K562 (cell line): ENCODE measurements around the gene CARM1. TPM values are rescaled to one million over a fixed set of nuclear protein-coding genes. Genes with fewer than 3 reads are reported as not detected.
A peak's percentile ranks its signal among the peaks of the same experiment; 100 is the strongest.
"Not testable (repeated sequence)": the region's sequence is repeated elsewhere in the genome, so short reads cannot be mapped to it uniquely, and the experiment has no call there.

ENCODE experiments used
- ATAC-seq: fragments of 200-7000 bp; cut with Tn5 transposase; 3 replicates; pipeline ENCODE4 v1.9.1; 2020; ENCODE audit warnings: moderate library complexity
- BruUV-seq: library from RNA; stranded (reverse); fragments of 400-500 nt; replicated peaks from 2 replicates; lab custom pipeline; 2021; lab: Mats Ljungman, UMichigan
- CTCF ChIA-PET: fragments of 300-600 bp; formaldehyde crosslinking; extraction: SDS; loops from one replicate; lab custom pipeline; 2021; ENCODE audit warnings: low intra/inter-chr PET ratio; lab: Yijun Ruan, JAX
- POLR2A ChIA-PET: fragments of 300-600, 350-650 bp; sonication (Branson Sonifier 250); formaldehyde crosslinking; extraction: SDS; loops from one replicate; lab custom pipeline; 2021; ENCODE audit warnings: antibody characterized with exemption, inconsistent platforms; lab: Yijun Ruan, JAX
- DNase-seq, 4 experiments: peaks; one replicate each; pipeline versions ENCODE4 v3.0.0 to v3.0.0-alpha.2; 2011 to 2018; ENCODE audit warnings: low spot score in 3 of 4, mixed read lengths in 3 of 4; ENCODE audit errors: extremely low read depth in 1 of 4
- FAIRE-seq: peaks from 2 replicates; lab custom pipeline; 2011; peaks lifted over from hg19 to GRCh38; lab: Jason Lieb, UNC
- H2AFZ ChIP-seq: 2 replicates; pipeline ENCODE4 v1.6.0; 2011; ENCODE audit warnings: low read depth, low read length, control low read depth, inconsistent platforms
- H3K27ac ChIP-seq: fragments of 200-600 bp; 3 replicates; pipeline ENCODE4 v1.8.0; 2011; ENCODE audit warnings: low read depth, mild to moderate bottlenecking, control low read depth, inconsistent platforms, low read length, moderate library complexity, mixed read lengths; ENCODE audit errors: extremely low read depth
- H3K27me3 ChIP-seq, 2 experiments: fragments of 300-600 bp in 1 of 2; 2 replicates in 1 of 2; 3 replicates in 1 of 2; pipeline versions ENCODE4 v1.6.0 to v1.8.0; 2011; ENCODE audit warnings: inconsistent platforms in 2 of 2, low read length in 2 of 2, mild to moderate bottlenecking in 1 of 2, mixed read lengths in 1 of 2, moderate library complexity in 1 of 2; ENCODE audit not compliant: control insufficient read depth in 2 of 2, insufficient read depth in 2 of 2
- H3K36me3 ChIP-seq: fragments of 300-600 bp; 3 replicates; pipeline ENCODE4 v1.8.0; 2011; ENCODE audit warnings: mild to moderate bottlenecking, low read length, inconsistent platforms; ENCODE audit not compliant: control insufficient read depth, insufficient read depth
- H3K4me1 ChIP-seq, 2 experiments: fragments of 200-600 bp in 1 of 2; replicated peaks in 1 of 2; 2 replicates in 1 of 2; 3 replicates in 1 of 2; pipeline versions ENCODE4 v1.5.1 to v1.8.0; 2011; ENCODE audit warnings: inconsistent platforms in 2 of 2, low read length in 2 of 2, mild to moderate bottlenecking in 1 of 2, mixed read lengths in 1 of 2, moderate library complexity in 1 of 2; ENCODE audit not compliant: control insufficient read depth in 2 of 2, insufficient read depth in 2 of 2
- H3K4me2 ChIP-seq: 2 replicates; pipeline ENCODE4 v1.6.1; 2011; ENCODE audit warnings: low read length, control low read depth, inconsistent platforms, mixed read lengths; ENCODE audit not compliant: insufficient read depth
- H3K4me3 ChIP-seq: fragments of 200-600 bp; sonication (generic), shearing (Covaris generic); 2 replicates; pipeline ENCODE4 v1.5.1; 2016; ENCODE audit warnings: control low read depth, inconsistent platforms
- H3K79me2 ChIP-seq: fragments of 200-600 bp; 3 replicates; pipeline ENCODE4 v1.8.0; 2011; ENCODE audit warnings: low read length, inconsistent platforms; ENCODE audit not compliant: control insufficient read depth, insufficient read depth
- H3K9ac ChIP-seq, 2 experiments: 2 replicates each; pipeline versions ENCODE4 v1.6.0 to v1.6.1; 2011; ENCODE audit warnings: low read depth in 2 of 2, low read length in 2 of 2, control low read depth in 1 of 2, inconsistent platforms in 1 of 2, mild to moderate bottlenecking in 1 of 2, mixed read lengths in 1 of 2; ENCODE audit not compliant: insufficient read depth in 1 of 2
- H3K9me1 ChIP-seq: one replicate; pipeline ENCODE4 v1.6.0; 2011; ENCODE audit warnings: inconsistent platforms, mild to moderate bottlenecking, low read length, moderate library complexity; ENCODE audit not compliant: control insufficient read depth, insufficient read depth
- H3K9me3 ChIP-seq: replicated peaks from 2 replicates; pipeline ENCODE4 v1.5.1; 2011; ENCODE audit warnings: low read depth, low read length, inconsistent platforms; ENCODE audit not compliant: control insufficient read depth, insufficient read depth
- H4K20me1 ChIP-seq: replicated peaks from 2 replicates; pipeline ENCODE4 v1.6.1; 2011; ENCODE audit warnings: low read length, inconsistent platforms, mixed read lengths; ENCODE audit not compliant: control insufficient read depth, insufficient read depth
- BCOR ChIP-seq: fragments of 450-650 bp; IDR thresholded peaks from 2 replicates; pipeline ENCODE4 v1.6.1; 2016
- PML ChIP-seq: IDR thresholded peaks from 2 replicates; pipeline ENCODE4 v1.6.1; 2012; ENCODE audit warnings: low read length, inconsistent platforms
- WGBS: fragments of 100-300 bp; shearing (Covaris generic); methylation state at CpG from one replicate; pipeline ENCODE4 v1.1.6; 2016; ENCODE audit warnings: low coverage, mixed read lengths; ENCODE audit not compliant: insufficient coverage; ENCODE audit errors: missing lambda C conversion rate; 5-methylcytosine and 5-hydroxymethylcytosine counted together
- in situ Hi-C: fragments of 300-500 bp; cut with MboI; formaldehyde crosslinking; loops from 4 replicates; pipeline ENCODE4 v1.15.0; 2018; ENCODE audit warnings: inconsistent platforms, mixed read lengths
- intact Hi-C: fragments of 100-400 bp; cut with micrococcal nuclease; formaldehyde crosslinking; loops from 2 replicates; pipeline ENCODE4 v1.14.2; 2022
- polyA plus RNA-seq, 8 experiments: library from polyadenylated mRNA; depleted of rRNA in 4 of 8; stranded (reverse) in 5 of 8; unstranded in 3 of 8; fragments of >200 nt; fragmentation: Nextera tagmentation in 2 of 8; fragmentation: Illumina TruSeq in 1 of 8; extraction: Ambion mirVana in 2 of 8; extraction: Trizol in 1 of 8; gene quantifications; 2 replicates each; pipeline versions ENCODE4 v1.2.1 to v1.2.3, GENCODE V29; 2011 to 2014; ENCODE audit warnings: inconsistent platforms in 1 of 8, missing spikeins in 1 of 8
- total RNA-seq, 7 experiments: library from RNA; depleted of rRNA in 6 of 7; stranded (reverse); fragments of >200 nt in 6 of 7; fragmentation: Illumina TruSeq in 2 of 7; extraction: Trizol in 2 of 7; gene quantifications; 2 replicates each; pipeline versions ENCODE4 v1.2.1 to v1.2.3, GENCODE V29; 2011 to 2021; ENCODE audit warnings: low replicate concordance in 1 of 7
- TF ChIP-seq, protein P1 (sequence below): fragments of 450-650 bp; IDR thresholded peaks from 2 replicates; pipeline ENCODE4 v1.6.1; 2017; ENCODE audit warnings: antibody characterized with exemption

The CARM1 gene
- total and polyA plus RNA-seq, 9 of the 15 experiments (the other 6 are each of a cell fraction or from before 2014, with no cell fraction given), result 0.36 to 86.0 (median 29.7) TPM

DNA sequence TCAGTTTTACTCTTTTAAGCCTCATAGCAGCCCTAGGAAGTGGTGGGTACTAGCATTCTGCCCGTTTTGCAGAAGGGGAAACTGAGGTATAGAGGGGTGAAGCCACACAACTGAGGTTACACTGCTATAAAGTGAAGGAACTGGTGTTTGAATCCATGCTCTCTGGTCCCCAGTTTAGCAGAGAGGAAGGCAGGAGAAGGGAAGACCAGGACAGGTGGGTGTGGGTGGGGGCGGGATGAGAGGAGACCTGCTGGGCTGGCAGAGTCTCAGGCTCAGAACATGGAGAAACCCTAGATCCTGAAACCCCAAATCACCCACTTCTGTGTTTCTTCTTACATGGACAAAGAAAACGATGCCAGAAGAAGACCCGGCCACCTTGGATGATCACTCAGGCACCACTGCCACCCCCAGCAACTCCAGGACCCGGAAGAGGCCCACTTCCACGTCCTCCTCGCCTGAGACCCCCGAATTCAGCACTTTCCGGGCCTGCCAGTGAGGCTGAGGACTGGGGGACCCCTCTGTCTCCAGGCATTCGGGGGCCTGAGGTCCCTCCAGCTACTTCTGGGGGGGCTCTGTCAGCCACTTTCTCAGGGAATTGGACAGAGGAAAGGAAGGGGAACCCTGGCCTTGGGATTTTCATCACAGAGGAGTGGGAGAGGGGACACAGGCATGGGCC is 2.3 kb upstream of the CARM1 start:
- Histone ChIP-seq H3K9ac (peak overlapping the region in 1 of 2 experiments; percentile 63; a peak in 2 of 4 replicates), H3K4me3 (no peak overlapping the region), H3K27ac (no peak overlapping the region), H3K79me2 (peaks cover 24% of the 10 kb centered on the region), H4K20me1 (no peaks in the 10 kb centered on the region), H3K4me2 (no peak overlapping the region), H3K36me3 (peaks cover 3% of the 10 kb centered on the region; the same call in 1 of the 3 replicates), H2AFZ (no peak overlapping the region; the same call in 1 of the 2 replicates), H3K9me3 (no peaks in the 10 kb centered on the region), H3K9me1 (no peaks in the 10 kb centered on the region), H3K27me3 (no peaks in the 10 kb centered on the region), H3K4me1 (peaks cover 14 to 46% of the 10 kb centered on the region in 2 experiments)
- ATAC-seq, result no peak
- intact Hi-C loops, result no loop called here
- BruUV-seq, result no TSS peak
- ChIA-PET CTCF (no interaction called here), POLR2A (interaction anchor here (0.6 to 0.7 kb wide), 4 partner anchors 33 to 328 kb away, joined by 3 to 4 read pairs (median 3); partner anchors contain the start of gene TMED1)
- WGBS, result 71% methylated on average over 10 of the region's 10 CpGs
- FAIRE-seq, result no peak
- no peak for DNase-seq
- no peak for TF ChIP-seq PML
- TF ChIP-seq, protein P1, sequence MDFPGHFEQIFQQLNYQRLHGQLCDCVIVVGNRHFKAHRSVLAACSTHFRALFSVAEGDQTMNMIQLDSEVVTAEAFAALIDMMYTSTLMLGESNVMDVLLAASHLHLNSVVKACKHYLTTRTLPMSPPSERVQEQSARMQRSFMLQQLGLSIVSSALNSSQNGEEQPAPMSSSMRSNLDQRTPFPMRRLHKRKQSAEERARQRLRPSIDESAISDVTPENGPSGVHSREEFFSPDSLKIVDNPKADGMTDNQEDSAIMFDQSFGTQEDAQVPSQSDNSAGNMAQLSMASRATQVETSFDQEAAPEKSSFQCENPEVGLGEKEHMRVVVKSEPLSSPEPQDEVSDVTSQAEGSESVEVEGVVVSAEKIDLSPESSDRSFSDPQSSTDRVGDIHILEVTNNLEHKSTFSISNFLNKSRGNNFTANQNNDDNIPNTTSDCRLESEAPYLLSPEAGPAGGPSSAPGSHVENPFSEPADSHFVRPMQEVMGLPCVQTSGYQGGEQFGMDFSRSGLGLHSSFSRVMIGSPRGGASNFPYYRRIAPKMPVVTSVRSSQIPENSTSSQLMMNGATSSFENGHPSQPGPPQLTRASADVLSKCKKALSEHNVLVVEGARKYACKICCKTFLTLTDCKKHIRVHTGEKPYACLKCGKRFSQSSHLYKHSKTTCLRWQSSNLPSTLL, result no peak
- peak; percentile 37; the same call in 1 of the 2 replicates for TF ChIP-seq BCOR
- in situ Hi-C loops, result no loop called here

- Histone ChIP-seq H2AFZ (0 out of 2 replicates have a peak overlapping the region, but pooled peaks have one; percentile 20), H3K9ac (peak overlapping the region in 1 of 2 experiments; percentile 63; a peak in 1 of 4 replicates), H3K4me1 (peaks cover 8 to 38% of the 10 kb centered on the region in 2 experiments), H3K79me2 (peaks cover 33% of the 10 kb centered on the region)
- H4K20me1 ChIP-seq, H3K4me2 ChIP-seq, H3K27ac ChIP-seq, in situ Hi-C loops, CTCF ChIA-PET, BruUV-seq, FAIRE-seq, DNase-seq, ATAC-seq, H3K27me3 ChIP-seq, H3K9me1 ChIP-seq, H3K36me3 ChIP-seq, H3K4me3 ChIP-seq, H3K9me3 ChIP-seq: not testable (repeated sequence)
- intact Hi-C loops, result loop anchor here (5.0 kb wide), 1 partner anchor 57 kb away; the partner anchor contains the start of genes TIMM29 and YIPF2
- POLR2A ChIA-PET, result interaction anchor here (0.6 kb wide), 2 partner anchors 223 to 261 kb away, joined by 3 to 4 read pairs; no protein-coding TSS in a partner anchor
- WGBS, result 85% methylated on average over 11 of the region's 11 CpGs
Observed at GRCh38 chr19:10869872-10870311, 1.5 kb upstream of the CARM1 start.
